Ureter (tissue), 1 donor: Measurements from ENCODE around the gene BRF1. TPM values are rescaled to one million over a fixed set of nuclear protein-coding genes. Genes with fewer than 3 reads are reported as not detected.

Experiments
- DNase-seq: peaks from one replicate; pipeline ENCODE4 v3.0.0-alpha.2; 2020; ENCODE audit warnings: low spot score
- total RNA-seq: library from RNA; stranded (reverse); gene quantifications from one replicate; pipeline ENCODE4 v1.2.4, GENCODE V29; 2023
- donor health status: DM: yes; HTN: yes; CAD: no.

The BRF1 gene
- total RNA-seq, 1 donor from 2014 or later = 48.7 TPM

DNA sequence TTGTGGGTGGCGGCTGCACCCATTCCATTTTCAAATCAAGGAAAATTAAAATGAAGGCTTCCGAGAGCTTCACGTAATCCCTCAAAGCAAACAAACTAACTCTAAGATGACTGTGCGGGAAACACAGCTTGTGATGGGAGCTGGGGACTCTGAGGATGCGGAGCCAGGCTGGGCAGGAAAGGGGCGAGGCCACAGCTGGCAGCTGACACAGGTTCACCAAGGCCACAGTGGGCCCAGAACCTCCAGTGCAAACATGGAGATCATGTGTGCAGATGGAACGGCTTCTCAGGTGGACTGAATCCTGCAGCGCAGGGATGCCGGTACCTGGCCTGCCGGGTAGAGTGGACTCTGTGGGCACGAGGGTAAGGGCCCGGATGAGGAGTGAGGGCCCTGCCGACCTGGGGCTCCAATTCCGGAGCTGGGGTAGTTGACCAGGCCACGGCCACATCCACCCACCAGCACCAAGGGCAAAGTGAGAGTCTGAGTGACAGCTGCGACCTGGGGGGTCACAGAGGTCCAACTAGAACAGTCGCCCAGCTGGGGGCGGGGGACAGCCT, 71.6 kb downstream of the BRF1 start:
- DNase-seq = no peak

DNA sequence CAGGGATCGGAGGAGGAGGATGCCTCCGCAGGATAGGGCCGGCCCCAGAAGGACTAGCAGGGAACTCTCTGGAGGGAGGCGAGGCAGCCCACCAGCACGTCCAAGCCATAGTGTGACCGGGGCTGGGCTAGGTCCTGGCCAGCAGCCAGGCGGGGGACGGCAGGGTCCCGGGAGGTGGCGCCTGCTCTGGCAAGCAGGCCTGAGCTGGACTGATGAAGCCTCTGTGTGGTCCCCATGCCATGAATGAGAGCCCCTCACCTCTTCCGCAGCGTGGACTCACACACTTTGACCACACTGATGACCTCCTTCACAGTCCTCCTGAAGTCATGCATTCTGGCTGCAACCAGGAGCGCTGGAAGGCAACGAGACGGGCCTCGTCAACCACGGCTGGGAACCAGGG, 72.2 kb downstream of the BRF1 start:
- no peak for DNase-seq

DNA sequence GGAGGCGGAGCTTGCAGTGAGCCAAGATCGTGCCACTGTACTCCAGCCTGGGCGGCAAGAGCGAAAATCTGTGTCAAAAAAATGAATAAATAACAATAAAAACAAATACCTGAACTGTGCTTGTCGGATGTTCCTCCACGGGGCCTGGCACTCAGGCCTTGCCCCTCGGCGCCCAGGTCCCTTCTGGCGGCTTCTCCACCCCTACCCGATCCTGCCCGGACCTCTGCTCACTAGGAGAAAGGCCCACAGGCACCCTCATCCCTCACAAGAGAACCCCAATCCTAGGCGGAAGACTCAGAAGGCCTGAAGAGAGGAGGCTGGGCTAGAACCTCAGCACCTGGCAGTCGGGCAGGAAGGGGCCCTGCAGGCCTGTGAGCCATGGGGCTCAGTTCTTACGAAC, 73.5 kb downstream of the BRF1 start:
- no peak for DNase-seq

DNA sequence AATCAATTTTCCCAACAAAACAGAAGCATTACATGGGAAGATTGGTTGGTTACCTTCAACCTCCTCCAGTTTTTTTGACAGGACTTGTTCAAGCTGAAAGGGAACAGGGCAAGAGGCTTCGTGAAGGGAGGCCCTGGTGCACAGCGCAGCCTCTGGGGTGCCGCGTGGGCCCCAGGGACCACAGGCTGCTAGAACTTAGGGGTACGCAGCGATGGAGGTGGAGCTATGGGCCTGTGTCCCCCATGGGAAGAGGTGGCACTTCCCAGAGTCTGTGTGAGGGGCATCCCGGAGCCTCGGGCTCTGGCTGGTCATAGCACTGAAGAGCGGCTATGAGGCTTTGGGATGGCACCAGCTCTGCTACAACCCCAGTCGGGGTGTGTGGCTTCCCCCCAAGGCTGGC, 74.6 kb downstream of the BRF1 start:
- no peak for DNase-seq

DNA sequence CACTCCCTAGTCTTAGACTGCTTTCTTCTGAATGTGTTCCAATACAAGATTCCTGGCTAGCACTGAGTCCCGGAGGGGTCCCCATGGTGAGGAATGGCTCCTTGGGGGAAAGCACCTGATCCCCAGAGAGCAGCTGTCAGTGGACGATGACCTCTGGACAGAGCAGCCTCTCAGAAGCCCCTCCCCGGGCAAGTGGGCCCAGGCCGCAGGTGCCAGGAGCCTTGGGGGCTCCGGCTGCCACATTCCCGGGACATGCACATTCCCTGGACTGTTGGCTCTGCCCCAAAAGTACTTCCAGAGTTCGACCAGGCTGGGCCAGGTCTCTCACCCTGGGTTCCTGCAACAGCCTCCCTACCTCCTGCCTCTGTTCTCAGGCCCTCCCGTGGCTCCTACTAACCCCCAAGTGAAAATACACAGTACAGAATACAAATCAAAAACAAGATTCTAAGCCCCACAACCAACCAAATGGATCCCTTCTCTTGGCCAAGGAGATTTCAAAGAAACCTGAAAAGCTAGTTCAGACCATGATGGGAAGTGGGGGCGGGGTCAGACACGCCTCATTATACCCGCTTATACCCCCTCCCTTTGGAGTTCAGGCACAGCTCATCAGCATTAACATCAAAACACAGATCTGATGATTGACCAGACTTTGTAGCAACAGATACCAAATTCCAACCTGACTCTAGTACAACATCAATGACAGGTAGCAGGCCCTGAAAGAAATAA, 75.8 kb downstream of the BRF1 start:
- no peak for DNase-seq

DNA sequence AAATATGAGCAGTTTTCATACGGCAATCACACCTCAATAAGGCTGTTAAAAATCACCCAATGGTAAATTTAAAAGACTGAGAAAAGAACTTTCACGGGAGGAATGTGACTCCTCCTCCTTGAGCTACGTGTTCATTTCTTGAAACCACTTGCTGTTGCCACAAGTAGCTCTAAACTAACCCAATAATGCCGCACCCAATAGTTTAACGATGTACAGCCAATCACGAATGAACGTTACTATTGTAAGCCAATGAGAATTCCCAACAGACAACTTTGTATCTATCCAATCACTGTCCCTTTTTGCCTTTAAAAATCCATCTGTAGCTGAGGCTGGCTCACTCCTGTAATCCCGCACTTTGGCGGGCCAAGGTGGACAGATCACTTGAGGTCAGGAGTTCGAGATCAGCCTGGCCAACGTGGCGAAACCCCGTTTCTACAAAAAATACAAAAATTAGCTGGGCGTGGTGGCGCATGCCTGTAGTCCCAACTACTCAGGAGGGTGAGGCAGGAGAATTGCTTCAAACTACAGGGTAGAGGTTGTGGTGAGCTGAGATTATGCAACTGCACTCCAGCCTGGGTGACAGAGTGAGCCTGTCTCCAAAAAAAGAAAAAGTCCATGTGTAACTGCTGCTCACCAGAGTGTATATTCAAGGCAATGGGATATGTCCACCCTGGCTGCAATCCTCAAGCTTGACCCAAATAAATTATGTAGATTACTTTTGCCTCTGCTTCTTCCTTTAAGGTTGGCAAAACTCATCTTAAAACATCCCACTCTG, 76.8 kb downstream of the BRF1 start:
- no peak for DNase-seq

DNA sequence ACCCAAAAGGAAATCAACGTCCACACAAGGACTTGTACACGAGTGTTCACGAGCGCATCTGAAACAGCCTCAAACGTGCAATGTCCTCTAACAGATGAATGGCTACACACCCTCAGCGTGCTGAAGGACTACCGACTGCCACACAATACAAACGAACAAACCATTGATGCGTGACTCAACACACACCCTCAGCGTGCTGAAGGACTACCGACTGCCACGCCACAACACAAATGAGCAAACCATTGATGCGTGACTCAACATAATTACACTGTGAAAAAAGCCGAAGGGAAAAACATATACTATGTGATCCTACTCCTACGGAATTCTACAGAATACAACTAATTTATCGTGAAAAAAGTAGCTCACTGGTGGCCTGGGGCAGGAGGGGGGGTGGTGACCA, 77.5 kb downstream of the BRF1 start:
- DNase-seq = no peak

DNA sequence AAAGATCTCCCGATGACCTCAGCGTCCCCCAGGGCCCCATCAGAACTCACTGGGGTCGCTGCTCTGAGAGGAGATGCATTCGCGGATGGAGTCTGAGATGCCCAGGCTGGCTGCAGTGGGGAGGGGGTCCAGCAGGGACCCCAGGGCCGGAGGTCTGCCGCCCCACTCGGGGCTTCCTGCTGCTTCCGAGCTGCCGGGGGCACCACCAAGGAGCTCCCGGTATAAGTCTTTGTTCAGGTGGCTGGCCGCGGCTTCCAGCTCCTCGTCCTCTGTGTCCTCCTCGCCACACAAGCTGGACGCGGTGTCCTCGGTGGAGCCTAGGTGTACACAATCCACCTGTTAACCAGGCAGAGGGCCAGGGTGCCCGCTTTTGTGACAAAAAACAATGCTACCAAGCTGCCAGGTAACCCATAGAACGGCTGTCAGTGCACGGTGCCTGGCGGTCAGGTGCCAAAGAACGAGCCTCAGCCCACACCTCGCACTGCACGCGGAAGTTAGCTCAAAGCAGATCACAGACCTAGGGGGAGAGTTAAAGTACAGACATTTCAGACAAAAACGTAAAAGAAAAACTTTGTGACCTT, 79.1 kb downstream of the BRF1 start:
- DNase-seq = no peak

DNA sequence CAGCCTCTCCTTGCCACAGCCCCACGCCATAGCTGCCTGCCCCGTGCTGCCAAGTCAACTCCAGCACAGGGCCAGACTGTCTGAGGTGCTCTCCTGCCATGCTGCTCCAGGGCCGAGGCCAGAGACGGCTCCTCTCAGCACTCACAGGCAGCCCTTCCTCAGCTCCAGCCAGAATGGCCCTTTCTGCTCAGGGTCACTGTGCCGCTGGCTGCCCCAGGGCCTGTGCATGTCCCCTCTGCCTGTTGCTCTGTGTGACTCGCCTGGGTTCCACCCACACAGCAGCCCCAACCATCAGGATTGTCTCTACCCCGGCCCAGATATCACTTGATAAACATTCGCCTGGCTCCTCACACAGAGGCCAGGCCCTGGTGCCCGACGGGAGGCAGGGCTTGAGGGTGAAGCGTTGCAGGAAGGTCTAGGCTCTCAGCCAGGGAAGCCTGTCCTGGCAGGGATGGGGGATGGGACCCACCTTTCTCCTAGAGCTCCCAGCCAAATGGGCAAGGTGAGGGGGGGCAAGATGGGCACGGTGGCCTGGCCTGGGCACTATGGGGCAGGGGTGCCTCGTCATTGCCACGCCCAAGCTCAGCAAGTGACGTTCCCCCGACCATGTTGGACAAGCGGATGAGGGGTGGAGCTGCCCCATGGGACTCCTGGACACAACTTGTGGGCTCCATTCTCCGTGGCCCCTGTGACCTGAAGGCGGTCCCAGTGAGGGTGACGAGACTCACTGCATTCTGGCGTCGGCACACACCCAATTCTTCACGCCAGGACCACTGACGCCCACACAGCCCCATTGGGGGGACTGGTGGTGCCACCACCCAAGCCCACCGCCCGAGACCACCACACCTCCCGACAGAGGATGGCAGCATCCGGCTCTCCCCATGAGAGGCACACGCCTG, 79.9 kb downstream of the BRF1 start:
- no peak for DNase-seq

DNA sequence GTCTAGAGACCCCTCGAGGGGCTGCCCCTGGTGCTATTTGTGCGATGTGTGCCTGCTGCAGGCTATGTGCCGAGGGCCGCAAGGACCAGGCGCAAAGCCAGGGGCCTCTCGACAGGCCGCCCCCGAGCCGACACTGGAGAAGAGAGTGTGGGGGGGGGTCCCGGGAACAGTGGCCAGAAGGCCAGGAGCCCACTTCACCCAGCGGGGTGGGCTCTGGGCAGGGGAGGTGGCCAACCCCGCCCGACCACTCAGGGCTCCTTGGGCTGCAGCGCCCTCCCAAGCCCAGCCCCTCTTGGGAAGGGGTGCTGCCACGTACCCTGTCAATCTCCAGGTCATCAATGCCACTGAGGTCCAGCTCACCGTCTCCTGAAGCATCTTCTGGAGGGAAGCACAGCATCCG, 81.0 kb downstream of the BRF1 start:
- DNase-seq = no peak

DNA sequence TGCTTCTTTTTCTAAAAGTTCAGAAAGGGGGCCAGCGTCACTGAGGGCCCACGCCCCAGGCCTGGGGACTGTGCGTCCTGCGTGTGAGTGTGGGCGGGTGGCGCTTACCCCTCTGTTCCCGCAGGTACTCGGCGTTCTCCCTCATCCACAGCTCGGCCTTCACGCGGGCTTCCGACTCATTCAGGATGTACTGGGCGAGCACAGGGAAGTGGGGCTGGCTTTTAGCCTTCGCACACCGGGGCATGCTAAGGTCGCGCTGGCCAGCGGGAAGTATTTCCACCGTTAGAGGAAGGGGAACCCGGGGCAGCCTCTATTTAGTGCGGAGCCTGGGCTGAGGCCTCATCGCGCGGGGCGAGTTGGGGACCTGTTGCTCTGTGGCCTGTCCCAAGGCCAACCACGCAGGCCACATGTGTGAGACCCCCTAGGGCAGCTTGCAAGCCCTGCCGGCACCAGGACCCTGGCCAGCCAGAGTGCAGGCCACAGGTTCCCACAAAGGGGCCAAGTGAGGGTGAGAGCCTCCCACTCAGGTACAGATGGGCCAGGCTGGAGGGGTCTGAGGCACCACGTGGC, 81.7 kb downstream of the BRF1 start:
- DNase-seq = no peak

DNA sequence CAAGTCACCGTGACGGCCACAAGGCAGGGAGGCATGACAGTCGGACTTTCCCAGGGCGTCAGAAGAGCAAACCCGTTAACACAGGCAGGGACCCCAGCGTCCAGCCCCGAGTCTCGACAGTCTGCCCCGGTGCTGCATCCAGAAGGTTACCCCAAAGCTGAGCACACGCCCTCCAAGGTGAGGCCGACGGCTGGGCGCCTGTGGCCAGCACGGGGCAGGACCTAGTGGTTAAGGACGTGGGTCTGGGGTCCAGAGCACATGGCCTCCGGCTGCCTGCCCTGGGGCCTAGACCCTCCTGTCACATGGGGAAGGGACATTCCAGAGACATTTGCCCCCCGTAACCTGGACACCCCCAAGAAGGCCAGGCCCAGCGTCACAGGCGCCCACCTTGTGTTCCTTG, 82.2 kb downstream of the BRF1 start:
- DNase-seq = no peak

DNA sequence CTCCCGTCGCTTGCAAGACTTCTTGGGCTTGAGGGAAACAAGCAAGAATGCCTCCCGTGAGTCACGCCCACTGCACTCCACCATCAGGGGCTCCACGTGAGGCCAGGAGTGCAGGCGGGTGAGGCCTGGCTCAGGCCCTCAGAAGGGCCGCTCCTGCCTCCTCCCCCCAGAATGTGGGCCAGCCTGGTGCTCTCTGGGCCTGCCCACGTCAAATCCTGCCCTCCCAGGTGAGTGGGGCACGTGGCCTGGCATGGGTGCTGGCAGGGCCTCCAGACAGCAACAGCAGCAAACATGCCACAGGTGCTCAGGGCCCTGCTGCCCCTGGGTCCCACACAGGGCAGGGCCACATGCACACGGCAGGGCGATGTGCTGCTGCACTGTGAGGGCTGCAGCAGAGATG, 83.0 kb downstream of the BRF1 start:
- DNase-seq = no peak

DNA sequence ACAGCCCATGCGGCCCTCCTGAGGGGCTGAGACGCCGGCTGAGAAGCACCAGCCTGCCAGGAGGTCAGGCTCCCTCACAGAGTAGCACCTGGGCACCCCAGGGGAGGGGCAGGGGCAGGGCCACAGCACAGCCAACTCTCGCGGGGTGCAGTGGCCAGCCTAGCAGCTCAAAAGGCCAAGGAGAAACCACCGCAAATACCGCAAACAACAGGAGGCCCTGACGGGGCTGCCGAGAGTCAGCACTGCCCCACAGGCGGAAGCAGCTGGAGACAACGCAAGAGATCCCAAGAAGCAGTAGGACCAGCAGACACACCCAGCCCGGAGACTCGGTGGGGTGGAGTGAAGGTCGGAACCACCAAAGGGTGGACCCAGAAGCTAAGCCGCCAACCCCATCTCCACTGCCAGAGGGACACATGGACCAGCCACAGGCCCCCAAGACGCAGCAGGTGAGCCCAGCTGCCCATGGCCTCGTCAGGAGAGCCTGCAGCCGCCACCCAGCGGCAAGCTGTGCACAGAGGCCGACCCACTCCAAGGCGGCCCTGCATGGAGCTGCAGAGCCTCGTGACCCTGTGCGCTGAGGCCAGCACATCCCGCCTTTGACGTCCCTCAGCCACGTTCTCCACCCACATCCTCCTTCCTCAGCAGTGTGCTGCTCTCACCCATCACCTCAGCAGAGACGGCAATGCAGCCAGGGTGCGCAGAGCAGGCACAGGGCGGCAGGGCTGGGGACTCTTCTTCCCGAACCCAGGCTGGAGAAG, 84.1 kb downstream of the BRF1 start:
- DNase-seq = no peak

DNA sequence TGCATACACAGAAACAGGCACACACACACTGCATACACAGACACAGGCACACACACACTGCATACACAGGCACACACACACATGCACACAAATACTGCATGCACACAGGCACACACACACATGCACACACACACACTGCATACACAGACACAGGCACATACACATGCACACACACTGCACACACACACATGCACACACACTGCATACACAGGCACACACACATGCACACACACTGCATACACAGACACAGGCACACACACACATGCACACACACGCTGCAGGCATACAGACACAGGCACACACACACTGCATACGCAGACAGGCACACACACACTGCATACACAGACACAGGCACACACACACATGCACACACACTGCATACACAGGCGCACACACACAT, 85.2 kb downstream of the BRF1 start:
- no peak for DNase-seq

DNA sequence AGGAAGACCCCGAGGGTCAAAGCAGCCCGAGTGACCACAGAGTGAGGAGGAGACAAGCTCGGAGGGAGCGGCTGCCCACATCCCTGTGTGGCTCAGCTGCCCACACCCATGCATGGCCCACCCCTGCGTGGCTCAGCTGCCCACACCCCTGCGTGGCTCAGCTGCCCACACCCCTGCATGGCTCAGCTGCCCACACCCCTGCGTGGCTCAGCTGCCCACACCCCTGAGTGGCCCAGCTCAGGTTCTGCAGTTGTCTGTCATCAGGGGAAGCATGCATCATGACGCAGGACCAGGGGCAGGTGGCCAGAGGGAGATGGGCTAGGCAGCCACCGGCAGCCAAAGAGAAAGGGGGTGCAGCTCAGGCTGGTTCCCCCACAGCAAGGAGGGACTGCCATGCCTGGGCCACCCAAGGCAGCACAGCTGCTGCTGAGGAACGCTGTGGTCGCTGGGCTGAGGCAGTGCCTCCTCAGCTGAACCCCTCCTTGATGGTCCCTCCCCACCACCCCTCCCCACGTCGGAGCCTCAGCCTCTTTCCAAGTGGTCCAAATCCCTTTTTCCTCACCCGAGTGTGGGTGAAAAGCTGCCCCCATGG, 86.4 kb downstream of the BRF1 start:
- DNase-seq = no peak

DNA sequence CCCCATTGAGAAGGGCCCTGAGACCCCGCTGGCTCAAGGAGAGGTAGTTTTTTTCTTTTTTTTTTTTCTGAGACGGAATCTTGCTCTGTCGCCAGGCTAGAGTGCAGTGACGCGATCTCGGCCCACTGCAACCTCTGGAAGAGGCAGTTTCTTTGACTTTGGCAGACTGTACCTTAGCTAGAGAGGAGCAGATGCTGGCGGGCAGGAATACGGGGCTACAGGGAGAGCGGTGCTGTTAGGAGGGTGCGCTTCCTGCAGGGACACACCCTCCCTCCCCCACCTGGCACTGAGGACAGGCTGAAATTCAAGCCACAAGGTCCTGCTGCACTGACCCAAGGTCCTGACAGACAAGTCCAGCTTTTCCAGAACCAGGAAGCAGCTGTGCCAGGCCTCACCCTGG, 87.4 kb downstream of the BRF1 start:
- DNase-seq = no peak

DNA sequence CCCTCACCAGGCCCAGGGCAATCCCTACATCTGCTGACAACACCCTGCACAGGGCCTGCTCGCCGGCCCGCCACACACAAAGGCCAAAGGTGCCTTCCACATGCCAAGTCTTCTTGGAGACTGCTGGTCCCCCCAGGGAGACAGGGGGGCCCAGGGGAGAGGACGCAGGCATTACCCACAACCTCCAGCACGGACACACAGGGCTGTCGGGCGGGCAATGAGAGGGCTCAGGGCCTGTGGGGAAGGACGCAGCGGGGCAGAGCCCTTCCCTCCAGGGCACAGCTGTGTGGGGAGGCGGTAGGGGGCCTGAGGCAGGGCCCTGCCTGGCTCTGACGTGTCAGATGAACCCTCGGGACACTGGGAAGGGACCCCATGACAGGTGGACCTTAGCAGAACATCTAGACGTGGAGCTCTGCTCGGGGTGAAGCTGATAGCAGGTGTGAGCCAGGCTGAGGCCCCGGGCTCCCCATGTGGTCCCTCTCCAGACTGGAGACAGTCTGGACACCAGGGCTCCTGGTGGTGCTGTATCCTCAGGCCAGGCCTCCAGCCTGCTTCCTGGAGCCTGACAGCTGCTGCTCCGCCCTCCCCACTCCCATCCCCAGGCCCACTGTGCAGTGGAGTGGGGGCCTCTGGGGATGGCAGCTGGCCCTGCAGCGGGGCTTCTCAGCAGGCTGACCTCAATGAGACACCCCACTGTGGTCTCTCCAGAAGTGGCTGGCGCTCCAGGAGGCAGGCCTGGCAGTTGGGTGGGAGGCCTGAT, 88.1 kb downstream of the BRF1 start:
- no peak for DNase-seq

DNA sequence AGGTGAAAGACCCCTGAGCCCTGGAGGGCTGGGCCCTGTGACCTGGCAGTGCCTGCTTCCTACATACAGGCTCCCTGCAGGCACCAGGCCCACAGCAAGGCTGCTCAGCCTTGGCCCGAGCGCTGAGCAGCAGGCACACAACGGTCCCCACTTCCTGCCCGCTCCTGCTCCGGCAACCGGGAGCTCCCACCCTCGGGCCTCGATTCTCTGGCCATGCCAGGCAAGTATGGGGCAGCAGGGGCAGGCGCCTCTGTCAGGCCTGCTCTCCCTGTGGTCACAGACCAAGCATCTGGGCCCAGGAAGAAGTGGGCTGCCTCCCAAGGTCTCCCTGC, 89.1 kb downstream of the BRF1 start:
- DNase-seq = no peak
